Endothelial cell of umbilical vein (primary cell): ENCODE results near the gene SNCB. TPM values are rescaled to one million over a fixed set of nuclear protein-coding genes. Genes with fewer than 3 reads are reported as not detected.

Experiments
- BruUV-seq: library from RNA; stranded (reverse); fragments of 400-500 nt; replicated peaks from 2 replicates; lab custom pipeline; 2021; lab: Mats Ljungman, UMichigan
- CTCF ChIA-PET: fragments of 300-600, 350-600 bp; sonication (Branson Sonifier 250); formaldehyde crosslinking; loops from one replicate; lab custom pipeline; 2021; ENCODE audit warnings: antibody characterized with exemption, inconsistent platforms; lab: Charles Lee
- POLR2A ChIA-PET: fragments of 300-600, 350-600 bp; sonication (Branson Sonifier 250); formaldehyde crosslinking; loops from one replicate; lab custom pipeline; 2021; ENCODE audit warnings: antibody characterized with exemption, inconsistent platforms; lab: Charles Lee
- DNase-seq: peaks from one replicate; pipeline ENCODE4 v3.0.0-alpha.2; 2011; ENCODE audit warnings: low read depth, low spot score
- FAIRE-seq: peaks from 2 replicates; lab custom pipeline; 2011; peaks lifted over from hg19 to GRCh38; lab: Jason Lieb, UNC
- H2AFZ ChIP-seq: 2 replicates; pipeline ENCODE4 v1.6.0; 2012; ENCODE audit warnings: low read depth, low read length, control low read depth, inconsistent platforms
- H3K27ac ChIP-seq: 2 replicates; pipeline ENCODE4 v1.5.1; 2011; ENCODE audit warnings: low read depth, mild to moderate bottlenecking, control low read depth, low read length, moderate library complexity; ENCODE audit not compliant: insufficient read depth
- H3K27me3 ChIP-seq, 2 experiments: 2 replicates each; pipeline versions ENCODE4 v1.6.0 to v1.6.1; 2011; ENCODE audit warnings: low read length in 2 of 2, mixed read lengths in 1 of 2; ENCODE audit not compliant: control insufficient read depth in 2 of 2, insufficient read depth in 2 of 2
- H3K36me3 ChIP-seq, 2 experiments: 2 replicates in 1 of 2; 3 replicates in 1 of 2; pipeline ENCODE4 v1.5.1; 2011; ENCODE audit warnings: low read length in 2 of 2, mild to moderate bottlenecking in 1 of 2, moderate library complexity in 1 of 2; ENCODE audit not compliant: control insufficient read depth in 2 of 2, insufficient read depth in 2 of 2; ENCODE audit errors: extremely low read depth in 1 of 2
- H3K4me1 ChIP-seq: 3 replicates; pipeline ENCODE4 v1.5.1; 2011; ENCODE audit warnings: mild to moderate bottlenecking, low read length; ENCODE audit not compliant: control insufficient read depth, insufficient read depth; ENCODE audit errors: extremely low read depth
- H3K4me2 ChIP-seq: 2 replicates; pipeline ENCODE4 v1.6.1; 2011; ENCODE audit warnings: low read length, control low read depth, mixed read lengths; ENCODE audit not compliant: insufficient read depth
- H3K4me3 ChIP-seq, 3 experiments: fragments of 200-600 bp in 1 of 3; sonication (generic), shearing (Covaris generic) in 1 of 3; replicated peaks in 1 of 3; 2 replicates each; pipeline ENCODE4 v1.5.1; 2011 to 2016; ENCODE audit warnings: control low read depth in 3 of 3, low read length in 3 of 3, mild to moderate bottlenecking in 2 of 3, inconsistent platforms in 1 of 3, low read depth in 1 of 3, moderate library complexity in 1 of 3; ENCODE audit not compliant: insufficient read depth in 1 of 3
- H3K79me2 ChIP-seq: 2 replicates; pipeline ENCODE4 v1.6.0; 2012; ENCODE audit warnings: low read length, inconsistent platforms; ENCODE audit not compliant: control insufficient read depth, insufficient read depth
- H3K9ac ChIP-seq: replicated peaks from 2 replicates; pipeline ENCODE3; 2011; ENCODE audit warnings: low read length, control low read depth; ENCODE audit not compliant: insufficient read depth; ENCODE audit errors: extremely low read depth
- H3K9me1 ChIP-seq: replicated peaks from 3 replicates; pipeline ENCODE4 v1.6.0; 2011; ENCODE audit warnings: mild to moderate bottlenecking, low read length; ENCODE audit not compliant: control insufficient read depth, insufficient read depth; ENCODE audit errors: extremely low read depth
- H3K9me3 ChIP-seq: replicated peaks from 2 replicates; pipeline ENCODE4 v1.5.1; 2012; ENCODE audit warnings: low read length, inconsistent platforms; ENCODE audit not compliant: control insufficient read depth, insufficient read depth
- H4K20me1 ChIP-seq: replicated peaks from 2 replicates; pipeline ENCODE3; 2011; ENCODE audit warnings: mild to moderate bottlenecking, low read length; ENCODE audit not compliant: control insufficient read depth, insufficient read depth; ENCODE audit errors: extremely low read depth
- EZH2 ChIP-seq: IDR thresholded peaks from 2 replicates; pipeline ENCODE4 v1.6.1; 2012; ENCODE audit warnings: borderline replicate concordance, low read depth, mild to moderate bottlenecking, moderate library complexity, low read length, inconsistent platforms; ENCODE audit not compliant: severe bottlenecking
- FOS ChIP-seq: IDR thresholded peaks from 2 replicates; pipeline ENCODE4 v1.6.1; 2011; ENCODE audit warnings: mild to moderate bottlenecking, low read length, moderate library complexity, borderline replicate concordance; ENCODE audit not compliant: insufficient read depth
- GATA2 ChIP-seq: IDR thresholded peaks from 2 replicates; pipeline ENCODE4 v1.7.0; 2011; ENCODE audit warnings: low read depth, mild to moderate bottlenecking, moderate library complexity, mixed read lengths, low read length; ENCODE audit not compliant: insufficient read length, insufficient read depth
- JUN ChIP-seq: IDR thresholded peaks from 2 replicates; pipeline ENCODE4 v1.6.1; 2011; ENCODE audit warnings: borderline replicate concordance, low read depth; ENCODE audit not compliant: insufficient read length, insufficient read depth
- MYC ChIP-seq: IDR thresholded peaks from one replicate; pipeline ENCODE4 v1.6.1; 2011; ENCODE audit warnings: mild to moderate bottlenecking, low read depth, low read length
- POLR2A ChIP-seq: IDR thresholded peaks from 2 replicates; pipeline ENCODE4 v1.6.1; 2012; ENCODE audit warnings: low read depth, mild to moderate bottlenecking, control low read depth, low read length
- POLR2AphosphoS5 ChIP-seq: IDR thresholded peaks from 2 replicates; pipeline ENCODE4 v1.6.1; 2012; ENCODE audit warnings: low read depth, mild to moderate bottlenecking, control low read depth, low read length, moderate library complexity; ENCODE audit not compliant: insufficient read depth
- dilution Hi-C: fragments of 300-500 bp; cut with MboI; formaldehyde crosslinking; loops from one replicate; pipeline ENCODE4 v1.15.0; 2019; ENCODE audit warnings: low sequenced_read_pairs; ENCODE audit not compliant: extremely low pct_ligation_motif_present
- intact Hi-C: fragments of 100-400 bp; cut with micrococcal nuclease; formaldehyde crosslinking; loops from one replicate; pipeline ENCODE4 v1.10.0; 2022
- polyA plus RNA-seq, 4 experiments: library from polyadenylated mRNA; depleted of rRNA in 3 of 4; stranded (reverse) in 3 of 4; unstranded in 1 of 4; fragments of >200 nt; gene quantifications; 2 replicates each; pipeline versions ENCODE4 v1.2.1 to v1.2.3, GENCODE V29; 2011 to 2012; ENCODE audit warnings: missing spikeins in 1 of 4
- total RNA-seq: library from RNA; stranded (reverse); gene quantifications from 2 replicates; pipeline ENCODE4 v1.2.3, GENCODE V29; 2021
- TF ChIP-seq, protein P1 (sequence below), 2 donors: IDR thresholded peaks; 1 replicate in 1 of 2; 2 replicates in 1 of 2; pipeline ENCODE4 v1.5.1; 2011; ENCODE audit warnings: low read length in 2 of 2, mild to moderate bottlenecking in 2 of 2, moderate library complexity in 2 of 2, control low read depth in 1 of 2, inconsistent platforms in 1 of 2, low read depth in 1 of 2; ENCODE audit not compliant: insufficient read depth in 1 of 2; ENCODE audit errors: extremely low read depth in 1 of 2
- TF ChIP-seq, protein P2 (sequence below): IDR thresholded peaks from 2 replicates; pipeline ENCODE4 v1.6.1; 2011; ENCODE audit not compliant: insufficient read depth, insufficient read length

Gene SNCB
- total and polyA plus RNA-seq, 2 donors (not counting 3 experiments of a cell fraction or from before 2014, with no cell fraction given) = 0.08 TPM; not detected in 1

DNA sequence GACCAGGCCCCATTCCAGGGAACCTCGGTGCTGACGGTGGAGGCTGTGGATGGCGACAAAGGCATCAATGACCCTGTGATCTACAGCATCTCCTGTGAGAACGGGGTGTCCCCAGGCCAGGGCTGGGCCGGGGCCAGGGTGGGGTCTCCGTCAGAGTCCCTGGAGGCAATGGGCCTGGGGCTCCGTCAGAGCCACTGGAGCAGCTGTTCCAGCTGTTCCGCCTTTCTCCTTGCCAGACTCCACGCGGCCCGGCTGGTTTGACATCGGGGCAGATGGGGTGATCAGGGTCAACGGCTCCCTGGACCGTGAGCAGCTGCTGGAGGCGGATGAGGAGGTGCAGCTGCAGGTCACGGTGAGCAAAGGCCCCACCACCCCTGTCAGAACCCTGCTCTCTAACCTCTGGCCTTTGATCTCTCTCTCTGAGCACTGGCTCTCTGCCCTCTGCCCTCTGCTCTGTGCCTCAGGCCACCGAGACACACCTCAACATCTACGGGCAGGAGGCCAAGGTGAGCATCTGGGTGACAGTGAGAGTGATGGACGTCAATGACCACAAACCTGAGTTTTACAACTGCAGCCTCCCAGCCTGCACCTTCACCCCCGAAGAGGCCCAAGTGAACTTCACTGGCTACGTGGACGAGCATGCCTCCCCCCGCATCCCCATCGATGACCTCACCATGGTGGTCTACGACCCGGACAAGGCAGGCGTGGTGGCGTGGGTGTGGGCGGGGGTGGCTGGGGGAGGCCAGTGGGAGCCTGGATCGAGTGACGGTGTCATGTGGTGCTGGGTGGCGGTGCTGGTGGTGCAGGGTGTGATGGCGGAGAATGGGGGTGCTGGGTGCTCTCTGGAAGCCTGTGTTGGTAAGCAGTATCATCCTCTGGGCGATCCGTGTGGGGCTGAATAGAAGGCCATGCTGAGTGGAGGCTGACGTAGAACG, 54.6 kb downstream of the SNCB start:
- H3K4me1 ChIP-seq = no peaks in the 10 kb centered on the region
- POLR2A ChIA-PET = interaction anchor here (1.0 kb wide), 1 partner anchor 72 kb away, joined by 3 read pairs; the partner anchor contains the start of gene TSPAN17

More for the DNA sequence above, 54.6 kb downstream of the SNCB start:
- H3K4me2 ChIP-seq = no peak overlapping the region
- dilution Hi-C loops (no loop called here), intact Hi-C loops (no loop called here)
- no peak for TF ChIP-seq POLR2AphosphoS5
- TF ChIP-seq MYC = no peak
- TF ChIP-seq JUN = no peak
- TF ChIP-seq, protein P1, sequence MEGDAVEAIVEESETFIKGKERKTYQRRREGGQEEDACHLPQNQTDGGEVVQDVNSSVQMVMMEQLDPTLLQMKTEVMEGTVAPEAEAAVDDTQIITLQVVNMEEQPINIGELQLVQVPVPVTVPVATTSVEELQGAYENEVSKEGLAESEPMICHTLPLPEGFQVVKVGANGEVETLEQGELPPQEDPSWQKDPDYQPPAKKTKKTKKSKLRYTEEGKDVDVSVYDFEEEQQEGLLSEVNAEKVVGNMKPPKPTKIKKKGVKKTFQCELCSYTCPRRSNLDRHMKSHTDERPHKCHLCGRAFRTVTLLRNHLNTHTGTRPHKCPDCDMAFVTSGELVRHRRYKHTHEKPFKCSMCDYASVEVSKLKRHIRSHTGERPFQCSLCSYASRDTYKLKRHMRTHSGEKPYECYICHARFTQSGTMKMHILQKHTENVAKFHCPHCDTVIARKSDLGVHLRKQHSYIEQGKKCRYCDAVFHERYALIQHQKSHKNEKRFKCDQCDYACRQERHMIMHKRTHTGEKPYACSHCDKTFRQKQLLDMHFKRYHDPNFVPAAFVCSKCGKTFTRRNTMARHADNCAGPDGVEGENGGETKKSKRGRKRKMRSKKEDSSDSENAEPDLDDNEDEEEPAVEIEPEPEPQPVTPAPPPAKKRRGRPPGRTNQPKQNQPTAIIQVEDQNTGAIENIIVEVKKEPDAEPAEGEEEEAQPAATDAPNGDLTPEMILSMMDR (IDR thresholded peaks at IDR 0.05; ENCODE audit: extremely low read depth in 1 of 2, insufficient read depth in 1 of 2, low read depth in 1 of 2, low read length in 2 of 2) = no peak
- no peak for TF ChIP-seq EZH2
- no peak for TF ChIP-seq GATA2
- TF ChIP-seq, protein P2, sequence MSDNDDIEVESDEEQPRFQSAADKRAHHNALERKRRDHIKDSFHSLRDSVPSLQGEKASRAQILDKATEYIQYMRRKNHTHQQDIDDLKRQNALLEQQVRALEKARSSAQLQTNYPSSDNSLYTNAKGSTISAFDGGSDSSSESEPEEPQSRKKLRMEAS = no peak
- TF ChIP-seq POLR2A = no peak
- no peak for TF ChIP-seq FOS
- H3K36me3 ChIP-seq = no peaks in the 10 kb centered on the region
- no peaks in the 10 kb centered on the region for H3K9me1 ChIP-seq
- no peak overlapping the region for H3K4me3 ChIP-seq
- H3K9me3 ChIP-seq = no peaks in the 10 kb centered on the region
- no peak overlapping the region for H3K9ac ChIP-seq
- H3K79me2 ChIP-seq = no peaks in the 10 kb centered on the region
- FAIRE-seq (no peak), DNase-seq (no peak)
- no peaks in the 10 kb centered on the region for H3K27me3 ChIP-seq
- no peaks in the 10 kb centered on the region for H4K20me1 ChIP-seq
- H2AFZ ChIP-seq = no peak overlapping the region
- CTCF ChIA-PET = interaction anchor here (0.8 to 2.2 kb wide), 7 partner anchors 20 to 85 kb away, joined by 3 to 10 read pairs (median 5); partner anchors contain the start of genes RNF44 and TSPAN17
- BruUV-seq = no TSS peak
- no peak overlapping the region for H3K27ac ChIP-seq
